Mesenchymal stem cell (in vitro differentiated cells and primary cell): ENCODE data around the gene POLR3K.

Experiments used
- DNase-seq: peaks from one replicate; pipeline ENCODE4 v3.0.0-alpha.2; 2013
- H2AFZ ChIP-seq: one replicate; pipeline ENCODE4 v1.6.1; 2013; ENCODE audit warnings: low read depth, mild to moderate bottlenecking, control low read depth, inconsistent platforms, low read length, moderate library complexity
- H2AK5ac ChIP-seq: 2 replicates; pipeline ENCODE4 v1.6.1; 2013; ENCODE audit warnings: low read length, moderate library complexity, mild to moderate bottlenecking, inconsistent platforms; ENCODE audit not compliant: severe bottlenecking
- H2BK120ac ChIP-seq: one replicate; pipeline ENCODE4 v1.6.1; 2013; ENCODE audit warnings: low read depth, mild to moderate bottlenecking, inconsistent platforms, low read length, moderate library complexity
- H2BK12ac ChIP-seq, 2 experiments: one replicate each; pipeline ENCODE4 v1.6.1; 2013; ENCODE audit warnings: inconsistent platforms in 2 of 2, low read length in 2 of 2, mild to moderate bottlenecking in 2 of 2, moderate library complexity in 2 of 2, control low read depth in 1 of 2
- H2BK15ac ChIP-seq: one replicate; pipeline ENCODE4 v1.6.1; 2013; ENCODE audit warnings: mild to moderate bottlenecking, low read depth, inconsistent platforms; ENCODE audit not compliant: poor library complexity, severe bottlenecking
- H2BK5ac ChIP-seq: 2 replicates; pipeline ENCODE4 v1.6.1; 2013; ENCODE audit warnings: low read depth, mild to moderate bottlenecking, low read length, control low read depth, inconsistent platforms; ENCODE audit not compliant: poor library complexity, severe bottlenecking
- H3K14ac ChIP-seq, 2 experiments: one replicate each; pipeline ENCODE4 v1.6.1; 2013; ENCODE audit warnings: inconsistent platforms in 2 of 2, low read length in 2 of 2, control low read depth in 1 of 2, mild to moderate bottlenecking in 1 of 2, moderate library complexity in 1 of 2
- H3K18ac ChIP-seq, 2 experiments: one replicate each; pipeline ENCODE4 v1.6.1; 2013; ENCODE audit warnings: inconsistent platforms in 2 of 2, low read length in 2 of 2, control low read depth in 1 of 2, low read depth in 1 of 2, mild to moderate bottlenecking in 1 of 2
- H3K23ac ChIP-seq, 2 experiments: one replicate each; pipeline ENCODE4 v1.6.1; 2013; ENCODE audit warnings: inconsistent platforms in 2 of 2, low read length in 2 of 2, mild to moderate bottlenecking in 2 of 2, moderate library complexity in 2 of 2, control low read depth in 1 of 2
- H3K27ac ChIP-seq: 2 replicates; pipeline ENCODE4 v1.5.1; 2013; ENCODE audit warnings: mild to moderate bottlenecking, moderate library complexity, low read length, control low read depth, inconsistent platforms; ENCODE audit not compliant: poor library complexity, severe bottlenecking
- H3K27me3 ChIP-seq, 2 experiments: 2 replicates each; pipeline versions ENCODE4 v1.6.1 to v1.7.0; 2013; ENCODE audit warnings: low read length in 2 of 2, mild to moderate bottlenecking in 2 of 2, moderate library complexity in 2 of 2, control low read depth in 1 of 2, inconsistent platforms in 1 of 2; ENCODE audit not compliant: control insufficient read depth in 1 of 2, insufficient read depth in 1 of 2
- H3K36me3 ChIP-seq, 2 experiments: 2 replicates each; pipeline versions ENCODE4 v1.6.1 to v1.7.0; 2013; ENCODE audit warnings: low read length in 2 of 2, control low read depth in 1 of 2, inconsistent platforms in 1 of 2, low read depth in 1 of 2, mild to moderate bottlenecking in 1 of 2; ENCODE audit not compliant: insufficient read depth in 2 of 2, control insufficient read depth in 1 of 2
- H3K4ac ChIP-seq, 2 experiments: one replicate each; pipeline ENCODE4 v1.6.1; 2013; ENCODE audit warnings: inconsistent platforms in 2 of 2, low read length in 2 of 2, mild to moderate bottlenecking in 2 of 2, moderate library complexity in 2 of 2, control low read depth in 1 of 2, low read depth in 1 of 2
- H3K4me1 ChIP-seq: 2 replicates; pipeline ENCODE4 v1.6.1; 2013; ENCODE audit warnings: low read depth, low read length, control low read depth; ENCODE audit not compliant: control insufficient read depth, insufficient read depth
- H3K4me2 ChIP-seq: 2 replicates; pipeline ENCODE4 v1.6.1; 2013; ENCODE audit warnings: low read length, mild to moderate bottlenecking, inconsistent platforms; ENCODE audit not compliant: poor library complexity, severe bottlenecking
- H3K4me3 ChIP-seq, 2 experiments: 2 replicates each; pipeline versions ENCODE4 v1.5.1 to v1.7.0; 2013; ENCODE audit warnings: low read length in 2 of 2, mild to moderate bottlenecking in 2 of 2, control low read depth in 1 of 2, low read depth in 1 of 2; ENCODE audit not compliant: insufficient read depth in 1 of 2
- H3K79me1 ChIP-seq: replicated peaks from 2 replicates; pipeline ENCODE4 v1.6.1; 2013; ENCODE audit warnings: mild to moderate bottlenecking, control low read depth, low read length, inconsistent platforms; ENCODE audit not compliant: poor library complexity, severe bottlenecking
- H3K9ac ChIP-seq: 2 replicates; pipeline ENCODE4 v1.7.0; 2013; ENCODE audit warnings: mild to moderate bottlenecking, low read length, moderate library complexity
- H3K9me3 ChIP-seq: 2 replicates; pipeline ENCODE4 v1.7.0; 2013; ENCODE audit warnings: mild to moderate bottlenecking, low read length; ENCODE audit not compliant: control insufficient read depth
- H4K8ac ChIP-seq: one replicate; pipeline ENCODE4 v1.6.1; 2013; ENCODE audit warnings: inconsistent platforms, mild to moderate bottlenecking, low read length, moderate library complexity
- H4K91ac ChIP-seq: one replicate; pipeline ENCODE4 v1.6.1; 2013; ENCODE audit warnings: mild to moderate bottlenecking, low read length, inconsistent platforms
- WGBS: methylation state at CpG from one replicate; pipeline ENCODE4 v1.1.7; 2013; ENCODE audit warnings: mixed read lengths; 5-methylcytosine and 5-hydroxymethylcytosine counted together

POLR3K gene

GRCh38 chr16:45454-45853 lies 8.0 kb downstream of the POLR3K start:
- WGBS, result 77% methylated on average over 5 of the region's 5 CpGs
- H3K9me3 ChIP-seq, result no peaks in the 10 kb centered on the region

GRCh38 chr16:44655-45054 lies 8.8 kb downstream of the POLR3K start:
- Histone ChIP-seq H3K23ac (no peak overlapping the region), H3K27ac (no peak overlapping the region), H3K27me3 (no peaks in the 10 kb centered on the region), H3K4me1 (peaks cover 3% of the 10 kb centered on the region), H2BK5ac (no peak overlapping the region), H2BK12ac (no peak overlapping the region), H2AK5ac (no peak overlapping the region), H3K4me2 (no peak overlapping the region), H3K18ac (no peak overlapping the region), H2BK120ac (no peak overlapping the region), H3K4ac (no peak overlapping the region), H2AFZ (no peak overlapping the region), H2BK15ac (no peak overlapping the region), H3K9me3 (no peaks in the 10 kb centered on the region), H3K4me3 (no peak overlapping the region), H3K79me1 (peaks cover 17% of the 10 kb centered on the region), H3K9ac (no peak overlapping the region), H4K8ac (no peak overlapping the region), H3K36me3 (peaks cover 28 to 37% of the 10 kb centered on the region in 2 experiments), H4K91ac (no peak overlapping the region), H3K14ac (no peak overlapping the region)
- no peak for DNase-seq
- over 99% methylated on average over 4 of the region's 8 CpGs for WGBS

More at GRCh38 chr16:45454-45853, 8.0 kb downstream of the POLR3K start:
- Histone ChIP-seq H2BK15ac (no peak overlapping the region), H4K91ac (no peak overlapping the region), H2AK5ac (no peak overlapping the region), H3K36me3 (peaks cover 29 to 41% of the 10 kb centered on the region in 2 experiments), H3K4me3 (no peak overlapping the region), H2BK120ac (no peak overlapping the region), H3K4me1 (peaks cover 3% of the 10 kb centered on the region), H3K14ac (no peak overlapping the region), H3K23ac (no peak overlapping the region), H3K27ac (no peak overlapping the region), H3K18ac (no peak overlapping the region), H2BK5ac (no peak overlapping the region), H3K27me3 (no peaks in the 10 kb centered on the region), H3K79me1 (peaks cover 17% of the 10 kb centered on the region), H3K4ac (no peak overlapping the region), H2BK12ac (no peak overlapping the region), H4K8ac (no peak overlapping the region), H2AFZ (no peak overlapping the region), H3K4me2 (no peak overlapping the region), H3K9ac (no peak overlapping the region)
- DNase-seq, result no peak

- H3K4me1 ChIP-seq, result peaks cover 9% of the 10 kb centered on the region
- no peak overlapping the region for H2BK12ac ChIP-seq
- H3K27ac ChIP-seq, result no peak overlapping the region
- H3K9ac ChIP-seq, result no peak overlapping the region
- H2BK120ac ChIP-seq, result no peak overlapping the region
- H2BK15ac ChIP-seq, result no peak overlapping the region
- H3K4me2 ChIP-seq, result no peak overlapping the region
- H3K9me3 ChIP-seq, result no peaks in the 10 kb centered on the region
- no peak overlapping the region for H3K18ac ChIP-seq
- H3K14ac ChIP-seq, result no peak overlapping the region
- H3K36me3 ChIP-seq, result peaks cover 28 to 36% of the 10 kb centered on the region in 2 experiments
- H3K23ac ChIP-seq, result no peak overlapping the region
- H3K27me3 ChIP-seq, result no peaks in the 10 kb centered on the region
- H3K4ac ChIP-seq, result no peak overlapping the region
- H2AFZ ChIP-seq, result no peak overlapping the region
- 91% methylated on average over 5 of the region's 5 CpGs for WGBS
- H4K91ac ChIP-seq, result no peak overlapping the region
- H2AK5ac ChIP-seq, result no peak overlapping the region
- no peak overlapping the region for H4K8ac ChIP-seq
- no peak overlapping the region for H2BK5ac ChIP-seq
- DNase-seq, result no peak
- H3K79me1 ChIP-seq, result peaks cover 15% of the 10 kb centered on the region
- no peak overlapping the region for H3K4me3 ChIP-seq
Observed at GRCh38 chr16:43294-43693, 10.1 kb downstream of the POLR3K start.

- Histone ChIP-seq H2BK12ac (no peak overlapping the region), H3K36me3 (peaks cover 32 to 33% of the 10 kb centered on the region in 2 experiments), H3K4me2 (no peak overlapping the region), H2BK5ac (no peak overlapping the region), H2AFZ (no peak overlapping the region), H3K27me3 (no peaks in the 10 kb centered on the region), H3K14ac (no peak overlapping the region), H2BK120ac (no peak overlapping the region), H3K18ac (no peak overlapping the region), H3K27ac (no peak overlapping the region), H3K9ac (no peak overlapping the region), H4K8ac (no peak overlapping the region), H2BK15ac (no peak overlapping the region), H2AK5ac (no peak overlapping the region), H3K79me1 (peaks cover 12% of the 10 kb centered on the region), H3K4me1 (peaks cover 7% of the 10 kb centered on the region), H3K4ac (no peak overlapping the region), H3K4me3 (no peak overlapping the region), H3K9me3 (no peaks in the 10 kb centered on the region), H4K91ac (no peak overlapping the region), H3K23ac (no peak overlapping the region)
- DNase-seq, result no peak
- 98% methylated on average over 4 of the region's 4 CpGs for WGBS
Observed at GRCh38 chr16:42691-43090, 10.7 kb downstream of the POLR3K start.
